BE2C (cell line): ENCODE data around the gene PIP4P1.

Source experiments
- DNase-seq: peaks from one replicate; pipeline ENCODE4 v3.0.0-alpha.2; 2020
- H3K27me3 ChIP-seq: fragments of 250-450 bp; sonication (Bioruptor Pico); 2 replicates; pipeline ENCODE4 v1.5.1; 2020; ENCODE audit warnings: mild to moderate bottlenecking
- H3K36me3 ChIP-seq: fragments of 250-450 bp; sonication (Bioruptor Pico); 2 replicates; pipeline ENCODE4 v1.5.1; 2020; ENCODE audit warnings: mild to moderate bottlenecking
- H3K4me1 ChIP-seq: fragments of 250-450 bp; sonication (Bioruptor Pico); 2 replicates; pipeline ENCODE4 v1.5.1; 2020
- H3K4me3 ChIP-seq: 2 replicates; pipeline ENCODE4 v1.5.1; 2011; ENCODE audit warnings: low read depth, low read length
- H3K9me3 ChIP-seq: fragments of 250-450 bp; sonication (Bioruptor Pico); 2 replicates; pipeline ENCODE4 v1.5.1; 2020
- TF ChIP-seq, protein P1 (sequence below): IDR thresholded peaks from 2 replicates; pipeline ENCODE4 v1.5.1; 2012; ENCODE audit warnings: mild to moderate bottlenecking, low read depth, low read length

Gene PIP4P1

DNA sequence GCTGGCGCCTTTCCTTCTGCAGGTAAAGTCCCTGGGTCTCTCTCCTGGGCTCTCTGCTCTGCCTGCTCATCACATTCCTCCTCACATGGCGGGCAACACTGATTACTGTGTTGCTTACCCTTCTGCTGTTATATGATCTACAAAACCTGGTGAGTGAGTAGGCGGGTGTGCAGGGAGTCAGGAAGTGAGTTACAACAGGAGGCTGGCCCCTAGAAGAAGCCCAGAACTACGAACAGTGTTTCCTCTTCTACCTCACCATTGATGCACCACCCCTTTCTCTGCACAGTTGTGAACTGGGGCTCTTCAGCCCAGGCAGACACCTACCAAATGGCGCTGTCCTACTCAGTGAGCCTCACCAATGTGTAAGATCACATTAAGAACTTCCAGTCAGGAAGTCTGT lies 20.4 kb downstream of the PIP4P1 start:
- H3K36me3 ChIP-seq, result no peaks in the 10 kb centered on the region
- TF ChIP-seq, protein P1, sequence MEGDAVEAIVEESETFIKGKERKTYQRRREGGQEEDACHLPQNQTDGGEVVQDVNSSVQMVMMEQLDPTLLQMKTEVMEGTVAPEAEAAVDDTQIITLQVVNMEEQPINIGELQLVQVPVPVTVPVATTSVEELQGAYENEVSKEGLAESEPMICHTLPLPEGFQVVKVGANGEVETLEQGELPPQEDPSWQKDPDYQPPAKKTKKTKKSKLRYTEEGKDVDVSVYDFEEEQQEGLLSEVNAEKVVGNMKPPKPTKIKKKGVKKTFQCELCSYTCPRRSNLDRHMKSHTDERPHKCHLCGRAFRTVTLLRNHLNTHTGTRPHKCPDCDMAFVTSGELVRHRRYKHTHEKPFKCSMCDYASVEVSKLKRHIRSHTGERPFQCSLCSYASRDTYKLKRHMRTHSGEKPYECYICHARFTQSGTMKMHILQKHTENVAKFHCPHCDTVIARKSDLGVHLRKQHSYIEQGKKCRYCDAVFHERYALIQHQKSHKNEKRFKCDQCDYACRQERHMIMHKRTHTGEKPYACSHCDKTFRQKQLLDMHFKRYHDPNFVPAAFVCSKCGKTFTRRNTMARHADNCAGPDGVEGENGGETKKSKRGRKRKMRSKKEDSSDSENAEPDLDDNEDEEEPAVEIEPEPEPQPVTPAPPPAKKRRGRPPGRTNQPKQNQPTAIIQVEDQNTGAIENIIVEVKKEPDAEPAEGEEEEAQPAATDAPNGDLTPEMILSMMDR, result no peak
- H3K4me3 ChIP-seq, result no peak overlapping the region
- H3K27me3 ChIP-seq, result peaks cover 11% of the 10 kb centered on the region; the same call in 1 of the 2 replicates
- H3K4me1 ChIP-seq, result no peaks in the 10 kb centered on the region
- DNase-seq, result no peak
- no peaks in the 10 kb centered on the region for H3K9me3 ChIP-seq

DNA sequence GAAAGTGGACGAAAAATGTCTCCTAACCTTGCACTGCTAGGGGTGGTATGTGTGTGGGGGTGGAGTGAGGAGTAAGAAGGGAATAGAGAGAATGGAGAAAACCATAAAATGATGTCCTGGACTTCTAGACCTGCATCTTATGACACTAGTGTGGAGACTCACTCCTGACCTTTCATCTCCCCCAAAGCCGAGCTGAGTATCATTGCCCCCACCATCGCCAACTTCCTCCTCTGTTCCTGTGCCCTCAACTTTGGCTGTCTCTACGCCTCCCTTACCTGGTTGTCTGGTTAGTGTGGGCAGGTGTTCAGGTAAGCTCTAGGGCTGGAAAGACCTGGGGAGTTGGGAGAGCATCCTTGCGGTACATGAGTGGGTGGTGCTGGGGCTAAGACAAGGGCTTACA lies 20.8 kb downstream of the PIP4P1 start:
- TF ChIP-seq, protein P1, result no peak
- DNase-seq, result no peak
- Histone ChIP-seq H3K27me3 (peaks cover 11% of the 10 kb centered on the region; the same call in 1 of the 2 replicates), H3K4me1 (no peaks in the 10 kb centered on the region), H3K4me3 (no peak overlapping the region), H3K9me3 (no peaks in the 10 kb centered on the region), H3K36me3 (no peaks in the 10 kb centered on the region)

DNA sequence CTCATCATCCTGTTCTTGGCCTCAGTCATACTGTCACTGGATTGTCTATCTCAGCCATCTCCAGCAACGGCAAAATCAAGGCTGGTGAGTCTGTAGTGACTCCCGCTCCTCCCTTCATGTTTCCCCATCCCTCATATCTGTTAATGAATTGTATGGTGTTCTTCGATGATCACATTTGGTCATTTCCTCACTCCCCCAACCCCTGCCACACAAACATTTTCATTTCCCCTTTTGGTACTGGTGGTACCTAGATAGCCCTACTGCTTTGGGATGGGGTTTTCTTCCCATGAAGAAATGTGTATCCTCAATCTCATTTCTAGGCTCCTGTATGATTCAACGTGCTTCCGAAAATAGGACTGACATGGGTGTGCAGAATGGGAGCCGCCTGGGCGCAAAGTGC lies 22.6 kb downstream of the PIP4P1 start:
- Histone ChIP-seq H3K9me3 (no peaks in the 10 kb centered on the region), H3K4me3 (no peak overlapping the region), H3K36me3 (no peaks in the 10 kb centered on the region), H3K27me3 (peaks cover 11% of the 10 kb centered on the region; the same call in 1 of the 2 replicates), H3K4me1 (no peaks in the 10 kb centered on the region)
- TF ChIP-seq, protein P1, result no peak
- DNase-seq, result no peak

DNA sequence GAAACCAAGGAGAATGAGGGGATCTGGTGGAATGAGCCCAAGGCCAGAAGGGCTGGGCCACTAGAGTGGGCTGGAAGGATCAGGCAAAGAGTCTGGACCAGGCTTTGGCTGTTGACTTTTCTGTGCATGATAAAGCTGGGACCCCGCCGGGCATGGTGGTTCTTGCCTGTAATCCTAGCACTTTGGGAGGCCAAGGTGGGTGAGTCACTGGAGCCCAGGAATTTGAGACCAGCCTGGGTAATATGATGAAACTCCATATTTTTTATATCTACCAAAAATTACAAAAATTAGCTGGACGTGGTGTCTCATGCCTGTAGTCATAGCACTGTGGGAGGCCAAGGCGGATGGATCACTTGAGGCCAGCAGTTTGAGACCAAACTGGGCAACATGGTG lies 24.9 kb downstream of the PIP4P1 start:
- H3K4me1 ChIP-seq, result no peaks in the 10 kb centered on the region
- TF ChIP-seq, protein P1, result no peak
- no peak overlapping the region for H3K4me3 ChIP-seq
- H3K27me3 ChIP-seq, result peaks cover 11% of the 10 kb centered on the region; the same call in 1 of the 2 replicates
- H3K36me3 ChIP-seq, result no peaks in the 10 kb centered on the region
- H3K9me3 ChIP-seq, result no peaks in the 10 kb centered on the region
- no peak for DNase-seq

DNA sequence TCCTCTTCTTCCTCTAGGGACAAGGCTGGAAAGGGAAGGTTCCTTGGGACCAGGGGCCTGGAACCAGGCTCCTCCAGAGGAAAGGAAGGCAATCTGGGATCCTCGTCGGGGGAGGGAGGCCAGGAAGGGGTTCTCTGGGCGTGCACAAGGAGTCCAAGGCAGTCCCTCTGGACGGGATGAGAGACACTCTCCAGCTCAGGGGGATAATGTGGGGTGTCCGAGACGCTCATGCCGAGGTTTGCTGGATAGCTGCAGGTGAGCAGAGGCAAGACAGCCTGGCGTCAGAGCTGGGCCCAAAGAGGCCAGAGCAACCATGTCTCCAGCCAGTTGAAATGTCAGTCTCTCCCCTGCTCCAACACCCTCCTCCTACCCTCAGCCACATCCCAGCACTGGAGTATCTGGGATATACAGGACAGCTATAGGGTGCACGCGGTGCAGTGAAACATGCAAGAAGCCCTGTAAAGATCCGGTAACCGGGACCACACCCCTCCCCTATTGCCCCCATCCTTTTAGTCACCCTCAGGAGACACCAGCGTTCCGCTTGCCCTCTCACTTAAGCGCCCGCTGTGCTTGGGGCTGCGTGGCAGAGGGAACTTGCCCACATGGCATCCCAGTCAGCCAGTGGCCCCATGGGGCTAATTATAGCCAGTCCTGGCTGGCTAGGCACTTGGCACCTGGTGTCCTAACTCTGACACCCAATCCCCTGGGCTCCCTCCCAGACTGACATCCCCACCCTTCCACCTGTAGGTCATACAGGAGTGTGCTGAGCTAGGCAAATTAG lies 25.5 kb downstream of the PIP4P1 start, which contains the start of gene KLHL33:
TSS of gene KLHL33 (minus strand) at position 585 of the 781 bp plus-strand sequence. CDS start at position 230, 355 bp downstream.
- TF ChIP-seq, protein P1, result no peak
- Histone ChIP-seq H3K4me3 (no peak within 1 kb of the TSS), H3K36me3 (no peaks in the 10 kb centered on the region), H3K4me1 (no peaks in the 10 kb centered on the region), H3K27me3 (peaks cover 11% of the 10 kb centered on the region; the same call in 1 of the 2 replicates), H3K9me3 (no peaks in the 10 kb centered on the region)
- no peak for DNase-seq
